Activated CD8-positive, alpha-beta T cell treated with anti-CD3 and anti-CD28 coated beads, Interleukin-2, amount 10 ng/mL, durations not matched to agents 7 days and 5 days (primary cell): Measurements from ENCODE around the gene KIAA1191. TPM values are rescaled to one million over a fixed set of nuclear protein-coding genes. Genes with fewer than 3 reads are reported as not detected.
A peak's percentile ranks its signal among the peaks of the same experiment; 100 is the strongest.

Source experiments
- ATAC-seq: fragments of 150-1000 bp; cut with Tn5 transposase; one replicate; pipeline ENCODE4 v1.10.0; 2021; ENCODE audit warnings: moderate library complexity
- CTCF ChIA-PET: fragments of 350-600 bp; sonication (Branson Sonifier 250); formaldehyde crosslinking; loops from one replicate; lab custom pipeline; 2021; ENCODE audit warnings: antibody characterized with exemption; lab: Charles Lee
- POLR2A ChIA-PET: fragments of 350-600 bp; sonication (Branson Sonifier 250); formaldehyde crosslinking; loops from one replicate; lab custom pipeline; 2021; ENCODE audit warnings: antibody characterized with exemption; lab: Charles Lee
- DNase-seq: peaks from one replicate; pipeline ENCODE4 v3.0.0-alpha.2; 2020
- H3K27ac Mint-ChIP-seq: one replicate; pipeline ENCODE4 v1.8.0; 2021; ENCODE audit warnings: mild to moderate bottlenecking, mixed read lengths
- H3K27me3 Mint-ChIP-seq: one replicate; pipeline ENCODE4 v1.8.0; 2021; ENCODE audit warnings: low read depth, mixed read lengths
- H3K36me3 Mint-ChIP-seq: one replicate; pipeline ENCODE4 v1.8.0; 2021; ENCODE audit warnings: low read depth, mixed read lengths
- H3K4me1 Mint-ChIP-seq: one replicate; pipeline ENCODE4 v1.8.0; 2021; ENCODE audit warnings: low read depth, mixed read lengths
- H3K4me3 Mint-ChIP-seq: one replicate; pipeline ENCODE4 v1.8.0; 2021; ENCODE audit warnings: mild to moderate bottlenecking, mixed read lengths
- H3K9me3 Mint-ChIP-seq: one replicate; pipeline ENCODE4 v1.8.0; 2022; ENCODE audit warnings: mixed read lengths; ENCODE audit not compliant: insufficient read depth
- total RNA-seq, 2 experiments: library from RNA; stranded (reverse); gene quantifications; one replicate each; pipeline ENCODE4 v1.2.3, GENCODE V29; 2021

KIAA1191 gene
- total RNA-seq, 2 experiments from 2014 or later, result 51.0 to 55.7 TPM

DNA sequence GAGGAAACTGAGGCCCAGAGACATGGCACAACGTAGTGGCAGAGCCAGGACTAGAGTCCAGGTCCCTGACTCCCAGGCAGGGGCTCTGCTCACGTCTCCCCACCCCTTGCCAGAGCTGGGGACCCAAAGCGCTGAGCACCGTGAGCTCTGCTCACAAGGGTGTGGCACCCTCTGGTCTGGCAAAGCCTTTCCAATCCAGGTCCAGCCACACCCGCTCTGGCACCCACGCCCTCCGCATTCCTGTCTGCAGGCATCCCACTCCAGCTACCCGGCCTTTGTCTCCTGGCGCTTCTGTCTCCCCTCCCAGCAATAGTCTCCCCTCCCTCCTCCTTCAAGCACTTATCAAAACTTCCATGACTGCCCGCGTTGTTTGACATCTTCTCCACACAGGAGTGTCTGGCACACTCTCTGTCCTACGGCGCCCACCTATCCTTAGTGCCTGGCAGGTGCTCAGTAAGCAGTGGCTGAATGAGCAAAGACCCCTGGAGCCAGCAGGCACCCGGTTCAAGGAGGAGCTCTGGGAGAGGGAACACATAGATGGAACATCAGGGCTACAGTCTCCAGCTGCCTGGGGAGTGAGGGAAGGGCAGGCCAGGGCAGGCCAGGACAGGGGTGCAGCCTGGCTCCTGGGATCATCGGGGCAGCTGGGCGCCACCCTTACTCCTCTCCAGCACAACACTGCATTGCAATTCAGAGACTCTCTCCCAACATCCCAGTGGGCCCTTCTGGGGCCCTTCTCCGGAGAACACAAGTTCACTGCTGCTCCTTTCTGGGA lies 39.0 kb upstream of the KIAA1191 start:
- ATAC-seq, result no peak
- H3K4me3 Mint-ChIP-seq, result no peak overlapping the region
- peaks cover 2% of the 10 kb centered on the region for H3K36me3 Mint-ChIP-seq
- no peaks in the 10 kb centered on the region for H3K4me1 Mint-ChIP-seq
- ChIA-PET CTCF (no interaction called here), POLR2A (no interaction called here)
- H3K27me3 Mint-ChIP-seq, result no peaks in the 10 kb centered on the region
- H3K9me3 Mint-ChIP-seq, result no peaks in the 10 kb centered on the region
- DNase-seq, result no peak
- H3K27ac Mint-ChIP-seq, result no peak overlapping the region

DNA sequence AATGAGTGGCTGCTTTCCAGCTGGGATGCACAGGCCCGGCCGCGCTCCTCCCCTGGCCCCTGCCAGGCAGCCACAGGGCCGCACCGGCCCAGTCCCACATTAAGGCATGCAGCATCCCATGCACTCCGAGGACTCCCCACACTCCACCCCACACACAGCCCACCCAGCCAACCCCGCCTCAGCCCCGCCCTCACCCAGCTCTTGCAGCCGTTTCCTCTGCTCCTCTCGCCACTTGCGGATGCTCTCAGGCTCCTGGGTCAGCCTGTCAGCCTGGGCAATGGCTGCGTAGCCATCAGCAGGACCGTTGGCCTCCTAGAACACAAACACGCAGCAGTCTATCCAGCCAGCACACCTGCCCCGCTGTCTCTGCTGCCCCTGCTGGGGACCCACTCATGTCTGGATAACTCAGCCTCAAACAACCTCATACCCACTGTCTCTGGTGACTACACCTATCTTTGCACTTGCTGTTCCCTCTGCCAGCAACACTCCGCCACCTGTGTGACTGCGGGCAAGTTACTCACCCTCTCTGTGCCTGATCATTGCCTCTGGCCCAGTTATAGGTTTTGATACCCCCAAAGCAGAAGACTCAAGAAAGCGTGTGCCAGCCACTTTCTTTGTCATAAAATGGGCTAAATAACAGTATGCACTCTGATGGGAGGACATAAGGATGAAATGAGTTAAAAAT lies 36.3 kb upstream of the KIAA1191 start:
- H3K9me3 Mint-ChIP-seq, result no peaks in the 10 kb centered on the region
- no peak for ATAC-seq
- peaks cover 2% of the 10 kb centered on the region for H3K36me3 Mint-ChIP-seq
- H3K27me3 Mint-ChIP-seq, result no peaks in the 10 kb centered on the region
- ChIA-PET CTCF (no interaction called here), POLR2A (no interaction called here)
- H3K4me1 Mint-ChIP-seq, result no peaks in the 10 kb centered on the region
- DNase-seq, result no peak
- H3K4me3 Mint-ChIP-seq, result no peak overlapping the region
- no peak overlapping the region for H3K27ac Mint-ChIP-seq

DNA sequence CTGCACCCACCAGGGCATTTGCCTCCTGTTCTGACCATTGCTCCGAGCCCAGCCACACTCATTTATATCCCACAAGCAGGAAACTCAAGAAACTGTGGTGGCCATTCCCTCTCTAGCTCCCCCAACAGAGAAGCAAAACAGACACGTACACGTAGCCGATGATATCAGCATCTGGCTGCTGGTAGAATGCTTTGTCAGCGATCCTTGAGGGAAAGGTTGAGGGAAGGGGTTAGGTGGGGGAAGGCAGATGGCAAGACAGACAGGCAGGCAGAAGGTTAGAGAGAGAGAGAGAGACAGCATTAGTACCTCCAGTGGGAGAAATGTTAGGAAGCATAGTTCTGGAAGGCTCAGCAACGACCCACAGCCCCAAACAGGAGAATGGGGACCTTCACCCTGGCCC lies 34.8 kb upstream of the KIAA1191 start:
- H3K27me3 Mint-ChIP-seq, result no peaks in the 10 kb centered on the region
- peaks cover 10% of the 10 kb centered on the region for H3K36me3 Mint-ChIP-seq
- ChIA-PET POLR2A (no interaction called here), CTCF (no interaction called here)
- H3K4me3 Mint-ChIP-seq, result no peak overlapping the region
- H3K27ac Mint-ChIP-seq, result no peak overlapping the region
- no peak for DNase-seq
- ATAC-seq, result no peak
- H3K9me3 Mint-ChIP-seq, result no peaks in the 10 kb centered on the region
- H3K4me1 Mint-ChIP-seq, result peaks cover 4% of the 10 kb centered on the region

DNA sequence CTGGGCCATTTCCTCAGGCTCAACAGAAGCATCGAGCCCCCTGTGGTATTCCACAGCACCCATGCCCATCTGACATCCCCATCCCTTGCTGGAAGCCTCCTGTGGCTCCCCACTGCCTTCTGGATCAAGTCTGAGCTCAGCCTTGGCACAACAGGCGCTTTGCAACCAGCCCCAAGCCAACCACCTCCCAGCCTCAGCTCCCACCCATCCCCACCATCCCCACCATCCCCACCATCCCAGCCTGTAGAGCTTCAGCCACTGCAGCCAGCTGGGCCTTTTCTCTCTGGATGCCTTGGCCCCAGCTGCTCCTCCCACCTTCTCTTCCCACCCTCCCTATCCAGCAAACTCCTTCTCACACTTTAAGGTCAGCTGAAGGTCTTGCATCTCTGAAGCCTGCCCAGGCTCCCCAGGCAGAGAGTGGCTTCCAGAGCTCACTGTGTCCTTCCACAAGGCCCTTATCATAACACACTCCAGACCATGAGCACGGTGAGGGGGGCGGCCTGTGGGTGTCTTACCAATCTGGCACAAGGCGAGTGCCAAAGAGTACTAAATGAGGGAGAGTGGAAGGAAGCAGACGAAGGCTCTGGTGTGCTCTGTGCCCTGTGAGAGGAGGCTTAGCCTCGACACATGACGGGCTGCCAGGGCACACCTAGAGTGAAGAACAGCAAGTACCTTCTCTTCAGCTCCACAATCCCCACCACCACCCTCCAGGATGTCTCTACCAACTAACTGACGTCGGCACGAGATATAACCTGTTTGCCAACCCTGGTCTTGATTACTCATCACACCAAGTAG lies 33.5 kb upstream of the KIAA1191 start:
- H3K27ac Mint-ChIP-seq, result peak overlapping the region; percentile 60
- H3K4me1 Mint-ChIP-seq, result peaks cover 10% of the 10 kb centered on the region
- no peaks in the 10 kb centered on the region for H3K9me3 Mint-ChIP-seq
- ChIA-PET POLR2A (interaction anchor here (1.6 kb wide), 1 partner anchor 143 kb away, joined by 3 read pairs; the partner anchor contains the start of gene RNF44), CTCF (no interaction called here)
- peaks cover 18% of the 10 kb centered on the region for H3K36me3 Mint-ChIP-seq
- no peak for ATAC-seq
- DNase-seq, result no peak
- no peak overlapping the region for H3K4me3 Mint-ChIP-seq
- no peaks in the 10 kb centered on the region for H3K27me3 Mint-ChIP-seq

DNA sequence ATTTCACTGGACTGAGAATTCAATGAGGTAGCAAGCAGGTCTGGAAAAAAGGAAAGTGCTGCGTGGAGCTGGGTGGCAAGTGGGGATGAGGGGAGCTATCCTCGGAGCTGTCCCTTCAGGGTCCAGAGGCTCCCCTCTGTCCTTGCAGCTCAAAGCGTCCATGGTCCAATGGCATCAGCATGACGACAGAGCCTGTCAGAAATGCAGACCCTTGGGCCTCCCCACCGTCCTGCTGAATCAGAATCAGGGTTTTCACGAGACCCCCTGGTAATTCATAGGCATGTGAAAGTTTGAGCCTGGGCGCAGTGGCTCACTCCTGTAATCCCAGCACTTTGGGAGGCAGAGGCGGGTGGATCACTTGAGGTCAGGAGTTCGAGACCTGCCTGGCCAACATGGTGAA lies 32.5 kb upstream of the KIAA1191 start:
- no peak for DNase-seq
- ChIA-PET CTCF (no interaction called here), POLR2A (interaction anchor here (1.6 kb wide), 1 partner anchor 143 kb away, joined by 3 read pairs; the partner anchor contains the start of gene RNF44)
- Mint-ChIP-seq H3K9me3 (no peaks in the 10 kb centered on the region), H3K4me1 (peaks cover 13% of the 10 kb centered on the region), H3K27me3 (no peaks in the 10 kb centered on the region), H3K27ac (no peak overlapping the region), H3K36me3 (peaks cover 23% of the 10 kb centered on the region), H3K4me3 (no peak overlapping the region)
- no peak for ATAC-seq

DNA sequence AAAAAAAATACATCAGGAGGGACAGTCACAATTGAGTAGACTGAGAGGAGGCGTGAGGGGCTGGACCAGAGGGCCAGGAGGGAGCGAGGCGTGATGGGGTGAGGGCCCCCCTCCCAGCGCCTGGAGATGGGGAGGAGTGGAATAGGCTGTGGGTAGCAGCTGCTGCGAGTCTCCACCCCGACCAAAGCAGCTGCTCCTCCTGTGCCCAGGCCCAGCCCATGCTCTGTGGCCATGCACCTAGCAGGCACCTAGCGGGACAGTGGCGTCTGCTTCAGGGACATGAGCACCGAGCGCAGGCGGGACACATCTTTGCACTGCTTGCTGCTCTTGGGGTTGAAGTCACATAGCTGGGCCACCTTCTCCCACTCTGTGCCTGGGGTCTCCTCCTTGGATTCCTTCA lies 31.0 kb upstream of the KIAA1191 start:
- POLR2A ChIA-PET, result no interaction called here
- CTCF ChIA-PET, result interaction anchor here (1.1 to 1.3 kb wide), 2 partner anchors 13 to 56 kb away, joined by 3 to 4 read pairs; partner anchors contain the start of gene FAF2
- Mint-ChIP-seq H3K27me3 (no peaks in the 10 kb centered on the region), H3K27ac (no peak overlapping the region), H3K4me1 (peaks cover 15% of the 10 kb centered on the region), H3K36me3 (peaks cover 27% of the 10 kb centered on the region), H3K9me3 (no peaks in the 10 kb centered on the region), H3K4me3 (no peak overlapping the region)
- no peak for DNase-seq
- ATAC-seq, result no peak

DNA sequence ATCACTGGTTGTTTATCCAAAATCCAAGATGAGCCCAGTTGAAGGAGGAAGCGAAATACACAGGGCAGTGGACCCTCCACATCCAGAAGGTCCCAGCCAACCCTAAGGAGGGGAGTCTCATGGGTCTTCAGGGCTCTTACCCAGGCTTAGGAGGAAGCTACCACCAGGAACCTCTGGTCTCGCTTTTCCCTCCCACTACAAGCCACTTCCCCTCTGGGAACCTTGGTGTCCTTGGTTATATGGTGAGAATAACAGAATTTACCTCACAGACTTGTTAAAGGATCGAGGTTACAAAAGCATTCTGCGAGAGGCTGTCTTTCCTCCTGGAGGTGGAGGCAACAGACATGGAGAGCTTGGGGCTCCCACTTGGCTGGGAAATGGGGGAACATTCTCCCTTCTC lies 30.4 kb upstream of the KIAA1191 start:
- CTCF ChIA-PET, result interaction anchor here (1.1 to 1.3 kb wide), 2 partner anchors 13 to 56 kb away, joined by 3 to 4 read pairs; partner anchors contain the start of gene FAF2
- POLR2A ChIA-PET, result interaction anchor here (0.6 kb wide), 1 partner anchor 142 kb away, joined by 3 read pairs; no protein-coding TSS in a partner anchor
- Mint-ChIP-seq H3K4me3 (no peak overlapping the region), H3K27ac (peak overlapping the region; percentile 35), H3K27me3 (no peaks in the 10 kb centered on the region), H3K9me3 (no peaks in the 10 kb centered on the region), H3K36me3 (peaks cover 30% of the 10 kb centered on the region), H3K4me1 (peaks cover 20% of the 10 kb centered on the region)
- ATAC-seq, result no peak
- DNase-seq, result no peak

DNA sequence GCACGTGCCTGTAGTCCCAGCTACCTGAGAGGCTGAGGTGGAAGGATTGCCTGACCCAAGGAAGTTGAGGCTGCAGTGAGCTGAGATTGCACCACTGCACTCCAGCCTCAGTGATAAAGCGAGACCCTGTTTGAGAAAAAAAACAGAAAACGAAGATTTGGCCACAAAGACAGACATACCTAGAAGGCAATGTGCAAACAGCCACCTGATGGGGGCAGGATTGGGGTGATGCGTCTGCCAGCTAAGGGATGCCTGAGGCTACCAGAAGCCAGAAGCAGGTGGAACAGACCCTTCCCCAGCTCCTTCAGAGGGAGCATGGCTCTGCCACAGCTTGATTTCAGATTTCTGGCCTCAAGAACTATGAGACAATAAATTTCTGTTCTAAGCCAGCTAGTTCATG lies 29.9 kb upstream of the KIAA1191 start:
- ATAC-seq (no peak), DNase-seq (no peak)
- CTCF ChIA-PET, result interaction anchor here (1.1 to 1.3 kb wide), 2 partner anchors 14 to 57 kb away, joined by 3 to 4 read pairs; partner anchors contain the start of gene FAF2
- H3K4me3 Mint-ChIP-seq, result no peak overlapping the region
- POLR2A ChIA-PET, result interaction anchor here (0.6 kb wide), 1 partner anchor 142 kb away, joined by 3 read pairs; no protein-coding TSS in a partner anchor
- no peaks in the 10 kb centered on the region for H3K27me3 Mint-ChIP-seq
- H3K4me1 Mint-ChIP-seq, result peaks cover 25% of the 10 kb centered on the region
- H3K9me3 Mint-ChIP-seq, result no peaks in the 10 kb centered on the region
- H3K36me3 Mint-ChIP-seq, result peaks cover 36% of the 10 kb centered on the region
- peak overlapping the region; percentile 35 for H3K27ac Mint-ChIP-seq

DNA sequence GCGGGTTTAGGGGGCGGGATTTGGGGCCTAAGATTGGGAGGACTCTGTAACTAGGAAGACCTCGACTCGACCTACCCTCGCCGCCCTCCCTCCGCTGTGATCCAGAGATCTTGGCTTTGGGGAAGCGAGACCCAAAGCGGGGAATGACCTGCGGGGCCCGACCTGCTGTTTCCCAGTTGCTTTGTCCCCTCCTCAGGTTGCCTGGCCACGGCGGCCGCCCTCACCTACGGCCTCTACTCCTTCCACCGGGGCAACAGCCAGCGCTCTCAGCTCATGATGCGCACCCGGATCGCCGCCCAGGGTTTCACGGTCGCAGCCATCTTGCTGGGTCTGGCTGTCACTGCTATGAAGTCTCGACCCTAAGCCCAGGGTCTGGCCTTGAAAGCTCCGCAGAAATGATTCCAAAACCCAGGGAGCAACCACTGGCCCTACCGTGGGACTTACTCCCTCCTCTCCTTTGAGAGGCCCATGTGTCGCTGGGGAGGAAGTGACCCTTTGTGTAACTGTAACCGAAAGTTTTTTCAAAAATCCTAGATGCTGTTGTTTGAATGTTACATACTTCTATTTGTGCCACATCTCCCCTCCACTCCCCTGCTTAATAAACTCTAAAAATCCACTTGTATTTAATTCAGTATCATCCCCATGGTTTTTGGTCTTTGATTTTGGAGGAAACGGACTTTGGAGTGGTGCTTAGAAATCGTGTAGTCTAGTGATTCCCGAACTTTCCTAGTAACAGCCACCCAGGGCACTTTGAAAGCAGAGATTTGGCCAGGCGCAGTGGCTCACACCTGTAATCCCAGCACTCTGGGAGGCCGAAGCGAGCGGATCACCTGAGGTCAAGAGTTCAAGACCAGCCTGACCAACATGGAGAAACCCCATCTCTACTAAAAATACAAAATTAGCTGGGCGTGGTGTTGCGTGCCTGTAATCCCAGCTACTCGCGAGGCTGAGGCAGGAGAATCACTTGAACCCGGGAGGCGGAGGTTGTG lies 27.9 kb upstream of the KIAA1191 start:
- DNase-seq, result no peak
- H3K36me3 Mint-ChIP-seq, result peaks cover 53% of the 10 kb centered on the region

DNA sequence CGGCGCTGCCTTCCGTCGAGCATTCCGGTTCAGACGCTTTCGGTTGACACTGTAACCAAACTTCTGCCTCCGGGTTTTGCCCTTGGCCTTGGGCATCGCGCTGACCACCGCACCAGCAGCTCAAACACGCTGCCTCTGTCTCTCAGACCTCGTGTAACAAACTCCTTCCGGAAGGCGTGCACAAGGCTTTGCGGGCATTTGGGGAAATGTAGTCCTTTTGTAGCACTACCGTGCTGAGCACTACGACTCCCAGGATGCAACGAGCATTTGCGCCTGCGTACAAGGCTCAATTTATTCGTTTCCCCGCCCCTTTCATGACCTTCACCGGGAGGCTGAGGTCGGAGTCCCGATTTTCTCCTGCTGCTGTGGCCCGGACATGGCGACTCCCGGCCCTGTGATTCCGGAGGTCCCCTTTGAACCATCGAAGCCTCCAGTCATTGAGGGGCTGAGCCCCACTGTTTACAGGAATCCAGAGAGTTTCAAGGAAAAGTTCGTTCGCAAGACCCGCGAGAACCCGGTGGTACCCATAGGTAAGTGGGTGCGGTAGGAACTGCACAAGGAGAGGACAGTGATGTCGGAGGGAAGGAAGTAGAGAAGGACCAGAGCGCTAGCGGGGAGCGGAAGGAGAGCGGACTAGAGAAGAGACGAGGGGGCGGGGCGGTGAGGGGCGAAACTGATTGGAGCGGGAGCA lies 27.0 kb upstream of the KIAA1191 start, which contains the start of the genes HIGD2A and NOP16:
Gene HIGD2A (plus strand): TSS at position 308 of the 691 bp plus-strand sequence. CDS start 69 bp downstream, at position 377.
Gene NOP16 (minus strand): TSS at position 155 of the 691 bp plus-strand sequence. CDS start 59 bp downstream, at position 96.
- H3K27ac Mint-ChIP-seq, result peak within 1 kb of the TSS; percentile 99
- H3K4me3 Mint-ChIP-seq, result peak within 1 kb of the TSS; percentile 93
- no peaks in the 10 kb centered on the region for H3K9me3 Mint-ChIP-seq
- H3K36me3 Mint-ChIP-seq, result peaks cover 59% of the 10 kb centered on the region
- POLR2A ChIA-PET, result interaction anchor here (0.9 to 2.3 kb wide), 10 partner anchors 21 to 909 kb away, joined by 3 to 10 read pairs (median 4); partner anchors contain the start of genes CLTB, FAF2, KIAA1191 and RNF44
- CTCF ChIA-PET, result interaction anchor here (1.1 to 1.4 kb wide), 2 partner anchors 59 to 155 kb away, joined by 3 to 4 read pairs; no protein-coding TSS in a partner anchor
- no peaks in the 10 kb centered on the region for H3K27me3 Mint-ChIP-seq
- DNase-seq, result peak; percentile 100
- H3K4me1 Mint-ChIP-seq, result peaks cover 38% of the 10 kb centered on the region
- peak; percentile 94 for ATAC-seq

More for the DNA sequence above, 27.9 kb upstream of the KIAA1191 start:
- POLR2A ChIA-PET, result interaction anchor here (0.9 to 2.3 kb wide), 8 partner anchors 21 to 909 kb away, joined by 3 to 10 read pairs (median 4); partner anchors contain the start of genes FAF2, KIAA1191 and RNF44
- no peaks in the 10 kb centered on the region for H3K9me3 Mint-ChIP-seq
- peak overlapping the region; percentile 99 for H3K27ac Mint-ChIP-seq
- no peaks in the 10 kb centered on the region for H3K27me3 Mint-ChIP-seq
- CTCF ChIA-PET, result interaction anchor here (1.1 to 1.4 kb wide), 2 partner anchors 58 to 154 kb away, joined by 3 to 4 read pairs; no protein-coding TSS in a partner anchor
- ATAC-seq, result peak; percentile 54
- peaks cover 38% of the 10 kb centered on the region for H3K4me1 Mint-ChIP-seq
- H3K4me3 Mint-ChIP-seq, result peak overlapping the region; percentile 93
